Measurements from ENCODE around the gene PDZRN4.

Gene PDZRN4

GRCh38 chr12:41228066-41228820 lies 40.1 kb downstream of the PDZRN4 start:
- no peak for TF ChIP-seq CTCF (conservative IDR thresholded peaks at IDR 0.05; ENCODE audit: low read length)
- H3K4me3 ChIP-seq (ENCODE audit: low read length): no peak overlapping the region
- DNase-seq (ENCODE audit: low read depth): no peak

DNA sequence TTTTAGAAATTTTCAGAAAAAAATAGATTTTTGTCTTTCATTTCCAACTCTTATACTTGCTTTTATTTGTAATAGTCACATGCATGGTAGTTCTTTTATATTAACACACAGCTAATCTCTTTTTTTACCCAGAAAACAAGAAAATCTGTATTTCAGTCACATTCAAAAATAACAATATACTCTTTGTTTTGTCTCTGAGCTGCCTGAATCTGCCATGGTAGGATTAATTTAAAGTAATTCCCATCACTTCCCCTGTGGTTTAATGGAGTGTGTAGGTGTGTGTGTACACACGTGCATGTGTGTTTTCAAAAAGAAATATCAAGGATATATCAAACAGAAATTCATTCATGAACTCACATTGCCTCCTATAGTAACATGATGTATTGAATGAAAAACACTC lies 42.6 kb downstream of the PDZRN4 start:
- DNase-seq (ENCODE audit: low read depth): no peak
- no peak overlapping the region for H3K4me3 ChIP-seq (ENCODE audit: low read length)
- TF ChIP-seq CTCF (conservative IDR thresholded peaks at IDR 0.05; ENCODE audit: low read length): no peak

DNA sequence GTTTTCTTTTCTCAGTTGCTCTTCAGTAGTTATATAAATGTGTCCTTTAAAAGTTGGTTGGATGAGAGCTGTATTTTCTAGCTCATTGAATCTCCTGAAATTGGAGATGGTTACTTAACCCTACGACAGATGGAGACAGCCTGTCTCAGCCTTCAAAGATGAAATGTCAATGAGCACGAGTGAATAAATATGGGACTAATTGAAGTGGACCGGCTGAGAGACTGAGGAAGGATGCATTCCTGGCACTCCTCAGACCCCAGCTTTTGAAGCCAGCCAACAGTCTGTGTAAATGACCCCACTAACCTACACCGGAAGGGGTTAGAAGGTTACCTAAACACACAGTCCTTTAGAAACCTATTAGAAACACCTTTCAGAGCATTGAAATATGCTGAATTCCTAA lies 46.6 kb downstream of the PDZRN4 start:
- no peak overlapping the region for H3K4me3 ChIP-seq (ENCODE audit: low read length)
- no peak for TF ChIP-seq CTCF (conservative IDR thresholded peaks at IDR 0.05; ENCODE audit: low read length)
- no peak for DNase-seq (ENCODE audit: low read depth)

GRCh38 chr12:41242603-41243002 lies 54.5 kb downstream of the PDZRN4 start:
- no peak overlapping the region for H3K4me3 ChIP-seq (ENCODE audit: low read length)
- no peak for DNase-seq (ENCODE audit: low read depth)
- TF ChIP-seq CTCF (conservative IDR thresholded peaks at IDR 0.05; ENCODE audit: low read length): no peak

DNA sequence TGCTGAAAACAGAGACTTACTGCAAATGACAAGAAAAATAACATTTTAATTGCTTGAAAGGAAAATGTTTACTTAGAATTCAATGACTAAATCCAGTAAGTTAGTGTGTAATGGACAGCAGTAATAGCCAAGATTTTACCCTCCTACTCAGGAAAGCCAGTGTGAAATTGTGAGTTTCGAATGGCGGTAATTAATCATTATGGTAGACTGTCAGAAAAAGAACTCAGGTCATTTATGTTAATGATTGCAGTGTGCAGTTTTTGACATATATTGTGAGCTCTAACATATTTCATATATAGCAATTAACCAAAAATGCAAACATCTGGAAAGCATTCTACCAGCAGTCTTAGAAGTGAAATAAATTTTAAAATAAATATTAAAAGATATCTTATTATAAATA lies 60.3 kb downstream of the PDZRN4 start:
- DNase-seq (ENCODE audit: low read depth): no peak
- no peak for TF ChIP-seq CTCF (conservative IDR thresholded peaks at IDR 0.05; ENCODE audit: low read length)

DNA sequence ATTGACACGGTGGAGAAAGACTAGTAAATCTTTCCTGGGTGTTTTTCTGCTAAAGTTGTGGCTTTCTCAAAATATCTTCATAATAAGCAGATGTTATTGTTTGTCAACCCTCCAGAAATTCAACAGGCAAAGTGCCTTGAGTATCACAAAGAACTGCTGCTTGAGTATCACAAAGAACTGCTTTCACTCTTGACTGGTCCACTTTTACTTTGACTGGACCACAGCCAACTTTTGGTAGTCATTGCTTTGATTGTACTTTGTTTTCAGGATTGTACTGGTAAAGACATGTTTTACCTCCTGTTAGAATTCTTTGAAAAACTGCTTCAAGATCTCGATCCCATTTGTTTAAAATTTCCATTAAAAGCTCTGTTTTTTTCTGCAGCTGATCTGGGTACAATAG lies 62.6 kb downstream of the PDZRN4 start:
- H3K4me3 ChIP-seq (ENCODE audit: low read length): no peak overlapping the region
- no peak for TF ChIP-seq CTCF (conservative IDR thresholded peaks at IDR 0.05; ENCODE audit: low read length)
- no peak for DNase-seq (ENCODE audit: low read depth)

More for the DNA sequence above, 60.3 kb downstream of the PDZRN4 start:
- H3K4me3 ChIP-seq (ENCODE audit: low read length): no peak overlapping the region
